Stimulated activated CD8-positive, alpha-beta memory T cell treated with anti-CD3 and anti-CD28 coated beads, Interleukin-7, amount 100 ng/mL, for 24 hours (primary cell): ENCODE data around the gene IHH.

Experiments used
- DNase-seq: peaks from one replicate; pipeline ENCODE4 v3.0.0-alpha.2; 2020; ENCODE audit warnings: low read depth

IHH gene

GRCh38 chr2:219019436-219019835 is 41.3 kb downstream of the IHH start:
- DNase-seq, result no peak

- no peak for DNase-seq
Observed at GRCh38 chr2:219018726-219019125, 42.0 kb downstream of the IHH start.

- no peak for DNase-seq
Observed at GRCh38 chr2:219018286-219018685, 42.4 kb downstream of the IHH start.

GRCh38 chr2:219017201-219017931 is 43.4 kb downstream of the IHH start:
- no peak for DNase-seq

- no peak for DNase-seq
Observed at GRCh38 chr2:219016721-219017120, 44.0 kb downstream of the IHH start.

- no peak for DNase-seq
Observed at GRCh38 chr2:219010873-219011272, 49.8 kb downstream of the IHH start.

GRCh38 chr2:219010162-219010756 is 50.5 kb downstream of the IHH start:
- no peak for DNase-seq

GRCh38 chr2:219009294-219009693 is 51.4 kb downstream of the IHH start:
- no peak for DNase-seq
